SK-N-MC (cell line): Measurements from ENCODE around the gene RRBP1.

Experiments used
- DNase-seq: peaks from one replicate; pipeline ENCODE4 v3.0.0-alpha.2; 2011; ENCODE audit warnings: low read depth, low spot score
- H3K27ac ChIP-seq: fragments of 200-600 bp; sonication (generic); 2 replicates; pipeline ENCODE4 v1.5.1; 2016; ENCODE audit warnings: mixed run types
- H3K36me3 ChIP-seq: fragments of 200-600 bp; sonication (generic); 2 replicates; pipeline ENCODE4 v1.6.1; 2017; ENCODE audit warnings: antibody characterized with exemption, low read length, mixed read lengths; ENCODE audit not compliant: insufficient read depth
- H3K4me3 ChIP-seq: fragments of 200-600 bp; sonication (generic); 2 replicates; pipeline ENCODE4 v1.5.1; 2016
- H3K9ac ChIP-seq: fragments of 200-600 bp; sonication (generic); 2 replicates; pipeline ENCODE4 v1.8.0; 2017; ENCODE audit warnings: mixed run types, mixed read lengths; ENCODE audit not compliant: insufficient read length
- H3K9me3 ChIP-seq: fragments of 200-600 bp; sonication (generic); 2 replicates; pipeline ENCODE4 v1.6.1; 2017; ENCODE audit warnings: low read depth, mild to moderate bottlenecking, antibody characterized with exemption, low read length, moderate library complexity, mixed read lengths
- EZH2 ChIP-seq: fragments of 200-600 bp; sonication (generic); IDR thresholded peaks from one replicate; pipeline ENCODE4 v1.6.1; 2017; ENCODE audit warnings: antibody characterized with exemption
- FOXP2 ChIP-seq: optimal IDR thresholded peaks from 2 replicates; pipeline ENCODE3; 2011; ENCODE audit warnings: mild to moderate bottlenecking, moderate library complexity; ENCODE audit not compliant: insufficient read depth; ENCODE audit errors: extremely low read length, control extremely low read depth
- POLR2AphosphoS5 ChIP-seq: IDR thresholded peaks from 2 replicates; pipeline ENCODE4 v1.6.1; 2012; ENCODE audit warnings: mild to moderate bottlenecking, low read depth, low read length, borderline replicate concordance

RRBP1 gene

DNA sequence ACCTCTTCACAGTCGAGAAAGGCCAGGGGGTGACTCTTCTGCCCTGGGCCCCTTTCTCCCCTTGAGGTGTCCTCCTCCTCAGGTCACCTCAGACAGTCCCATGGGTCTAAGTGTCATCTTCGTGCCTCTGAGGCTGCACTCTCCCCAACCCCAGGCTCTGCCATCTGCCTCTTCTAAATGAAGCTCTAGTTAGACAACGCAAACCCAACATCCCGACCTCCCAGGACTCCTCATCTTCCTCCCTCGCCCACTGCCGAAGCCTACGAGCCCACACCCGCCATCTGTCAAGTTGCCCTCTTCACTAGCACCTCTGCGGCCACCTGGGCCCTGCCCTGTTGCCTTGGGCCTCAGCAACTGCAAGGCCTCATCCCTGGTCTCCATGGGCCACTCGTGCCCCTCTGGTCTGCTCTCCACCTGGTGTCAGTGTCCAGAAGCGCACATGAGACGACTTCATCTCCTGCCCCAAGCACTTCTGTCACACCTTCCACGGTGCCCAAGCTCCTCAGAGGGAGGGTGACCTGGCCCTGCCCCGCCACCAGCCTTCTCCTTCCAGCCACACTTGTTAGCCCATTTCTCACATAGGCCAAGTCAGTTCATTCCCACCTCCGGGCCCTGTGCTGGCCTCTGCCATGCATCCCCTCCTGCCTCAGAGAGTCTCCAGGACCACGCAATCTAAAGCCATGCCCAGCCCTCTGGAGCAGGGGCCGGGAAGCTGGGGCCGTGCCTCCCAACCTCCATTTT, 53.8 kb downstream of the RRBP1 start:
- Histone ChIP-seq H3K9ac (no peak overlapping the region), H3K36me3 (no peaks in the 10 kb centered on the region; the same call in 1 of the 2 replicates)
- no peak for DNase-seq

DNA sequence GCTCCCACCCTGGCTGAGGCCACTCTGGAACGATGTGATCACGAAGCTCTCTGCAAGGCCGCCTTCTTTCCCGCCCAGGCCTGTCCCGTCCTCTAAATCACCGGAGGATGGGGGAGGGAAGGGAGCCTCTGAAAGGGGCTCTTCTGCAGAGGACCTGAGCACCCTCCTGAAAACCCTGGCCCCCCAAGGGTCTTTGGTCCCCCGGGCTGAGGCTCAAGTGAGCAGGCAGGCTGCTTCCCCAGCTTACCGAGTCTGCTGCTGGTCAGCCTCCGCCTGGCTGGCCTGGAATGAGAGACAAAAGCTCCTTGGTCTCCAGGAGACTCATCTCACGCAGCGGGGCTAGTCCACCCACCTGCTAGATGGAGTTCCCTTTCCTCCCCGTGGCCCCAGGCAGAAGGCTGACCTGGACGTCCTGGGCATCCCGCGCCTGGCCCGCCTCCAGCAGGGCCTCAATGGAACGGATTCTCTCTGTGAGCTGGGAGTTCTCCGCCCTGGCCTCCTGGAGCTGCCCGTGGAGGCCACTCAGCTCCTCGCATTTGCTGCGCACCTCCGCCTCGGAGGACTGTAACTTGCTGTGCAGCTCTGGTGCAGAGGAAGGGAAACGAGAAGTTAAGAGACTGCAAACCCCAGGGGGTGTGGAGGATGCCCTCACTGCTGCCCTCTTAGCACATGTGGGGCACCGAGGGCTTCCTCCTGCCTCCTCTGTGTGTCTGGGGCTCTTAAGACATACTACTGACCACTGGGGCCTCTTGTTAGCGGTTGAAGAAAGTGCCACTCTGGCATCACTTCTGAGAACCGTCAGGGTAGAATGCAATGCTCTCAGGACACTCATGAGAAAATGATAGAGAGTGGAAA, 54.7 kb downstream of the RRBP1 start:
- Histone ChIP-seq H3K27ac (no peak overlapping the region), H3K36me3 (no peaks in the 10 kb centered on the region; the same call in 1 of the 2 replicates), H3K4me3 (no peak overlapping the region), H3K9ac (no peak overlapping the region), H3K9me3 (no peaks in the 10 kb centered on the region)
- DNase-seq, result no peak
- no peak for TF ChIP-seq EZH2
- TF ChIP-seq POLR2AphosphoS5, result no peak
- TF ChIP-seq FOXP2, result no peak

More for the DNA sequence above, 53.8 kb downstream of the RRBP1 start:
- TF ChIP-seq FOXP2 (no peak), EZH2 (no peak), POLR2AphosphoS5 (no peak)
- Histone ChIP-seq H3K4me3 (no peak overlapping the region), H3K9me3 (no peaks in the 10 kb centered on the region), H3K27ac (no peak overlapping the region)

DNA sequence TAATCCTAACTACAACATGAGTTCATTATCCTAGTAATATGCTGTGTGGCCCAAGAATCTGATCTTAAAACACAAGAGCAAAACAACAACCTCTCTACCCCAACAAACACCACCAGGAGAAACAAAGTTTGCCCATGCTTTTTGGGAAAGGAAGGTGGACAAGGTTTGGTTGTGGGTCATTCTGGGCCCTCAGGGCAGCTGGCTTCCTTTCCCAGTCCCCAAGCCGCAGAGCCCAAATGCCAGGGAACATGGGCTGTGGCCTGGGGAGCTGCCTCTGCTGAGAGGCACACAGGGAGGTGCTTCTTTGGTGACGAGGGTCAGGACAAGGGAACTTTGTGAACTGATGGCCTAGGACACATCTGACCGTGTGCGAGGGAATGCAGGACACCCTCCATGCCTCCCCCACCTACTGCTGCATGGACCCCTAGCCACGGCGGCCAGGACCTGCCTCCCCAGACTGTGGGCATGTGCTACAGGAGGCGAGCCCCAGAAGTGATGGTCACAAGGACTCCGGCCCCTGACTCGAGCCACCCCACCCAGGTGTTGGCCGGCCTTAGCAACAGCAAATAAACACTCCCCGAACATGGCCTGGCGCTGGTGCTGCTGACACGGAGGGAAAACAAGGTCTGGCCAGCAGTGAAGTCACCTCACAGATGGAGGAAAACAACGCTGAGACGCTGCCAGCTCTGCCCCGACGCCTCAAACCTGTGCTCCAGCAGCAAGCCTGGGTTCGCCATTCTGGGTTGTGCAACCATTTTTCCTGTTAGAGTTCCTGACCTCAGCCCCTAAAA, 55.6 kb downstream of the RRBP1 start:
- no peaks in the 10 kb centered on the region; the same call in 1 of the 2 replicates for H3K36me3 ChIP-seq
- H3K4me3 ChIP-seq, result no peak overlapping the region
- DNase-seq, result no peak
- no peak overlapping the region for H3K27ac ChIP-seq
- H3K9me3 ChIP-seq, result no peaks in the 10 kb centered on the region
- TF ChIP-seq FOXP2 (no peak), EZH2 (no peak), POLR2AphosphoS5 (no peak)
- H3K9ac ChIP-seq, result no peak overlapping the region

DNA sequence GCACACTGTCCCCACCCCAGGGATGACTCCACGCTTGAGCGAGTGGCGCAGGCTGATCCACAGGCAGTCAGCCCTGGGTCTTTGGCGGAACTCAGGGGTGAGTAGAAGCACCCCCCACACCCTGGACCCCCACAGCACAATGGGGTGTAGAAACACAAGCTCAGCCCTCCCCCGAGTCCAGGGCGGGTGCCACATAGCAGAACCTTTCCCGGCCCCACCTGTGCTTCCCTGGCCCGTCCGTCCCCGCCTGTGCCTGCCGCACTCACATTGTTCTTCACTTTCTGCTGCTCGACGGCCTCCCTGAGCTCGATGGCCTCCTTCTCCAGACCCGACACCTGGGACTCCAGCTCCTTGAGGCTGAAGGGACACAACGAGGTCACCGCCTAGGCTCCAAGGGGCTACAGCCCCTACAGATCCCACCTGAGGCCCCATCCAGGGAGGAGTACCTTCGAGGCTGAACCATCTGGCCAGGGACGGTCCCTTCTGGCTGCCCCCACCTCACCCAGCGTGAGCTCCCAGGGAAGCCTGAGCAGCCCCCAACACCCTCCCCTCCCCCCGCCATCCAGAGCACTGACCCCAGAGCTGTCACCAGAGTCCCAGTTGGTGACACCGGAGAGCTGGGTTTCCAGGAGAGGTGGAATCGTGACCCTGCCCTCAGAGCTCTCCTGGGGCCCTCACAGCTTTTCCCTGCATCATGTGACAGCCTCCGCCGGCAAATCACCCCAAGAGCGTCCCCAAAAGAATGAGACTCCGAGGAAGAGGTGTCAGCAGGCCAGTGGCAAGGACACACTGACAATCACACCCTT, 56.6 kb downstream of the RRBP1 start:
- no peaks in the 10 kb centered on the region; the same call in 1 of the 2 replicates for H3K36me3 ChIP-seq
- H3K9me3 ChIP-seq, result no peaks in the 10 kb centered on the region
- DNase-seq, result no peak
- no peak for TF ChIP-seq FOXP2
- no peak for TF ChIP-seq EZH2
- no peak for TF ChIP-seq POLR2AphosphoS5
- H3K9ac ChIP-seq, result no peak overlapping the region
- no peak overlapping the region for H3K27ac ChIP-seq
- H3K4me3 ChIP-seq, result no peak overlapping the region

DNA sequence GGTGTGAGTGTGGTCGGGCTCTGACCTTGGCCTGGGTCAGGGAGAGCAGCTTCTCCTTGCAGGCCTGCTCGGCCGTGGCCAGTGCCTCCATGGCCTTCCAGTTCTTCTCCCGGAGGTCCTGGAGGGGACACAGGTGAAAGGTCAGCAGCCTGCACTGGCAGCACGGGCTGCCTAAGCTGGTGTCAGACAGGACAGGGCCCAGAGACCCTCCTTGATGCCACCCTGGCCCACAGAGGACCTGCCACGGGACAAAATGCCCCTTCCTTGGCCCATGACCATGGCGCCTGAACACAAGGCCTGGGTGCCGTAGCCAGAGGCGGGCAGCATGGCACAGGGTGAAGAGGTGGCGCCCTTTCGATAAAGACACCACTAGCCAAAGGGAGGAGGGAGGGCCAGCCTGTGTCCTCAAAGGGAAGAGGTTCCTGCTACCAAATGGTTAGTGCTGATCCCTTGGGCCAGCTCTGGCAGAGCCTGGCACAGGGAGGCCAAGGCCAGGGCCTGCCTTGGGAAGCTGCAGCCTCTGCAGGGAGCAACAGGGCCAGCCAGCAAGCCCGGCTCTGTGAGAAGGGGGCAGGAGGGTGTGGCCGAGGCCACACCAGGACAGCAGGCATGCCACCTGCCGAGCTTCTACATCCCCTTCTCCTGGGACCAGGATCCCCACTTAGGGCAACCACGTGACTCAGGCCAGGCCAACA, 57.3 kb downstream of the RRBP1 start:
- Histone ChIP-seq H3K27ac (no peak overlapping the region), H3K9ac (no peak overlapping the region), H3K36me3 (no peaks in the 10 kb centered on the region; the same call in 1 of the 2 replicates), H3K4me3 (no peak overlapping the region), H3K9me3 (no peaks in the 10 kb centered on the region)
- TF ChIP-seq FOXP2, result no peak
- DNase-seq, result no peak

DNA sequence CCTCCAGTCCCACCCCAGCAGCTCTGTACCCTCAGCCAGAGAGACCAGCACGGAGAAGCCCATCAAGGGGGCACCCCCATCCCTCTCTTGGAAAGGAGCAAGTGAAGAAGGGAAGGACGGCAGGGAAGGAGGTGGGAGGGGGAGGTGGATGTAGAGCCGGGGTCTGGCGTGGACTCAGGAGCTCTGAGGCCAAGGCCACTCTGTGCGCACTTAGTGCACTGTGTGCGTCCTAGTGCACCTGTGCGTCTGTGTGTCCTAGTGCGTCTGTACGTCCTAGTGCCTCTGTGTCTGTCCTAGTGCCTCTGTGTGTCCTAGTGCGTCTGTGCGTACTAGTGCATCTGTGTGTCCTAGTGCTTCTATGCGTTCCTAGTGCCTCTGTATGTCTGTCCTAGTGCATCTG, 58.0 kb downstream of the RRBP1 start:
- Histone ChIP-seq H3K36me3 (peaks cover 3% of the 10 kb centered on the region; the same call in 1 of the 2 replicates), H3K4me3 (no peak overlapping the region), H3K9ac (no peak overlapping the region), H3K27ac (no peak overlapping the region), H3K9me3 (no peaks in the 10 kb centered on the region)
- no peak for DNase-seq
- TF ChIP-seq POLR2AphosphoS5 (no peak), FOXP2 (no peak), EZH2 (no peak)

- DNase-seq, result no peak
- Histone ChIP-seq H3K4me3 (no peak overlapping the region), H3K27ac (no peak overlapping the region), H3K9ac (no peak overlapping the region), H3K9me3 (no peaks in the 10 kb centered on the region), H3K36me3 (peaks cover 3% of the 10 kb centered on the region; the same call in 1 of the 2 replicates)
- TF ChIP-seq EZH2, result no peak
- TF ChIP-seq POLR2AphosphoS5, result no peak
- TF ChIP-seq FOXP2, result no peak
Observed at GRCh38 chr20:17622851-17623508, 59.1 kb downstream of the RRBP1 start.
